GM20000 (cell line): ENCODE data around the gene RAPGEF2.

ENCODE experiments used
- DNase-seq: peaks from one replicate; pipeline ENCODE4 v3.0.0; 2012; ENCODE audit warnings: low spot score
- CTCF ChIP-seq: IDR thresholded peaks from 2 replicates; pipeline ENCODE4 v1.5.1; 2012; ENCODE audit warnings: mild to moderate bottlenecking, control low read depth; ENCODE audit errors: extremely low read depth, missing control alignments

Gene RAPGEF2

GRCh38 chr4:159395693-159396092, 292.8 kb downstream of the RAPGEF2 start:
- DNase-seq = no peak

GRCh38 chr4:159396151-159396550, 293.3 kb downstream of the RAPGEF2 start:
- TF ChIP-seq CTCF = no peak

More at GRCh38 chr4:159395693-159396092, 292.8 kb downstream of the RAPGEF2 start:
- TF ChIP-seq CTCF = no peak

GRCh38 chr4:159398236-159398638, 295.4 kb downstream of the RAPGEF2 start:
- DNase-seq = no peak
- TF ChIP-seq CTCF = no peak

More at GRCh38 chr4:159396151-159396550, 293.3 kb downstream of the RAPGEF2 start:
- no peak for DNase-seq

- no peak for TF ChIP-seq CTCF
- no peak for DNase-seq
These were observed 297.8 kb downstream of the RAPGEF2 start for GRCh38 chr4:159400558-159401225.

GRCh38 chr4:159401226-159401712, 298.4 kb downstream of the RAPGEF2 start:
- no peak for DNase-seq
- TF ChIP-seq CTCF = no peak

GRCh38 chr4:159401791-159402380, 299.0 kb downstream of the RAPGEF2 start:
- no peak for DNase-seq
- no peak for TF ChIP-seq CTCF
